PFSK-1 (cell line): Measurements from ENCODE around the gene PWWP2A.

Experiments used
- POLR2AphosphoS5 ChIP-seq: IDR thresholded peaks from 2 replicates; pipeline ENCODE4 v1.6.1; 2012; ENCODE audit warnings: low read depth, mild to moderate bottlenecking, control low read depth, low read length, moderate library complexity
- REST ChIP-seq, 2 experiments: IDR thresholded peaks; 2 replicates each; pipeline versions ENCODE4 v1.6.1 to v1.8.0; 2011 to 2012; ENCODE audit warnings: low read depth in 2 of 2, low read length in 2 of 2, control low read depth in 1 of 2, inconsistent platforms in 1 of 2, mild to moderate bottlenecking in 1 of 2, moderate library complexity in 1 of 2; ENCODE audit not compliant: insufficient read depth in 1 of 2
- TAF1 ChIP-seq: IDR thresholded peaks from 2 replicates; pipeline ENCODE4 v1.6.1; 2012; ENCODE audit warnings: low read length, control low read depth, borderline replicate concordance; ENCODE audit not compliant: insufficient read depth

DNA sequence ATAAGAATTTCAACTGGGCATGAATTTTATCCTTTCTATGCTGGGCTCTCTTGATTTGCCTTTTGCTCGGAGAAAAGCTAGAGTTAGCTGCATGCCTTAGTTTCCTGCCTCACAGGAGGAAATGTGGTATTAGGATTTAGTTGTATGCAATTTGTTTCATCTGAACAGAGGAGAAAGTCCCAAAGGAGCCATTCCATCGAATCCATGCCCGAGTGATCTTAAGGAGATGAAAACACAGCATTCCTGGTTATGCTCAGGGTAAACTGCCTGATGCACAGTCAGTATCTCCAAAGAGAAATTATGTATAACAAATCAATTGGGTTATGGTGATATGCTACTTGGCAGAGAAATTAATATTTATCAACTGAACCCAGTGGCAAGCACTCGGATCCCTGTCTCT lies 59.2 kb downstream of the PWWP2A start:
- TF ChIP-seq REST (IDR thresholded peaks at IDR 0.05; ENCODE audit: insufficient read depth in 1 of 2, low read depth in 2 of 2, low read length in 2 of 2) (no peak), TAF1 (no peak), POLR2AphosphoS5 (no peak)
